Stimulated activated CD8-positive, alpha-beta memory T cell treated with anti-CD3 and anti-CD28 coated beads, Interleukin-2, amount 100 ng/mL, for 48 hours (primary cell): ENCODE data around the gene ATP6V1F.
"Not testable (repeated sequence)": the region's sequence is repeated elsewhere in the genome, so short reads cannot be mapped to it uniquely, and the experiment has no call there.

Experiments
- DNase-seq, 2 donors: peaks; one replicate each; pipeline ENCODE4 v3.0.0-alpha.2; 2020; ENCODE audit warnings: low read depth in 2 of 2

Gene ATP6V1F

GRCh38 chr7:128900237-128900636 lies 37.6 kb downstream of the ATP6V1F start:
- no peak for DNase-seq

- no peak for DNase-seq
Measured at GRCh38 chr7:128902761-128903585, 40.3 kb downstream of the ATP6V1F start.

GRCh38 chr7:128903621-128904361 lies 41.1 kb downstream of the ATP6V1F start:
- DNase-seq: no peak

GRCh38 chr7:128904381-128905197 lies 41.9 kb downstream of the ATP6V1F start:
- no peak for DNase-seq

GRCh38 chr7:128906001-128906765 lies 43.5 kb downstream of the ATP6V1F start:
- no peak for DNase-seq

- no peak for DNase-seq
Measured at GRCh38 chr7:128906766-128907559, 44.3 kb downstream of the ATP6V1F start.

GRCh38 chr7:128908750-128909624 lies 46.3 kb downstream of the ATP6V1F start:
- DNase-seq: no peak

- no peak for DNase-seq
Measured at GRCh38 chr7:128909625-128910568, 47.2 kb downstream of the ATP6V1F start.

GRCh38 chr7:128910569-128910945 lies 47.9 kb downstream of the ATP6V1F start, which contains the start of gene KCP:
TSS of gene KCP (minus strand) at chr7:128910709. CDS start at chr7:128910676, 33 bp downstream.
- DNase-seq: no peak

- no peak for DNase-seq
Measured at GRCh38 chr7:128911423-128912031, 48.9 kb downstream of the ATP6V1F start.

- DNase-seq: no peak
Measured at GRCh38 chr7:128912281-128912680, 49.6 kb downstream of the ATP6V1F start.

- not testable (repeated sequence) for DNase-seq
Measured at GRCh38 chr7:128912709-128913495, 50.2 kb downstream of the ATP6V1F start.

GRCh38 chr7:128913870-128914565 lies 51.4 kb downstream of the ATP6V1F start:
- DNase-seq: no peak

GRCh38 chr7:128914566-128915151 lies 52.0 kb downstream of the ATP6V1F start:
- no peak for DNase-seq

GRCh38 chr7:128915271-128915819 lies 52.7 kb downstream of the ATP6V1F start:
- no peak for DNase-seq
